Ishikawa (cell line): ENCODE data around the gene GRM7.

Experiments
- CEBPB ChIP-seq: IDR thresholded peaks from 2 replicates; pipeline ENCODE4 v1.6.1; 2012
- EGR1 ChIP-seq: IDR thresholded peaks from 2 replicates; pipeline ENCODE4 v1.6.1; 2012
- EP300 ChIP-seq: IDR thresholded peaks from 2 replicates; pipeline ENCODE4 v1.6.1; 2012; ENCODE audit warnings: borderline replicate concordance
- FOXM1 ChIP-seq: IDR thresholded peaks from 2 replicates; pipeline ENCODE4 v1.6.1; 2012; ENCODE audit warnings: low read depth, borderline replicate concordance
- TCF12 ChIP-seq: IDR thresholded peaks from 2 replicates; pipeline ENCODE4 v1.6.1; 2012; ENCODE audit warnings: low read depth
- YY1 ChIP-seq: IDR thresholded peaks from 2 replicates; pipeline ENCODE4 v1.6.1; 2012; ENCODE audit warnings: low read depth

DNA sequence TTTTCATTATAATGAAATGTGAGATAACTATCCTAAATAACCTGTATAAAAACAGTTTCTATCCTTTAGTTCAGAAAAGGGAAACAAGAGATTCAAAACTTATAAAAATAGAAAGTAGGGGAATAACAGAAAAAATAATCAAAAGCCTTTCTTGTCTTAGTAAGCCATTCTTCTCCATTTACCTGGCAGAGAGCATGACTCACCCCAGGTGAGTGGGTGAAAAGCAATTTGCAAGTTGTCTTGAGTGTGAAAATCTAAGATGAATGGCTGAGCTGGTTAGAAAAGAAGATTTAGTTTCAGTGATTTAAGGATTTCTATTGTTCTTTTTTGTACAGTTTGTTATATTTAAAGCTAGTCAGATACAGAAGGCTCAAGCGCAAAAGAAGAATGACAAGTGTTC is 702.0 kb downstream of the GRM7 start:
- no peak for TF ChIP-seq EP300
- no peak for TF ChIP-seq CEBPB
- TF ChIP-seq FOXM1: no peak
- TF ChIP-seq EGR1: no peak
- TF ChIP-seq TCF12: no peak
- TF ChIP-seq YY1: no peak
